Raji (cell line): ENCODE measurements around the gene TIAL1.

ENCODE experiments used
- POLR2A ChIP-seq: IDR thresholded peaks from 2 replicates; pipeline ENCODE4 v1.6.1; 2011; ENCODE audit warnings: low read depth, low read length, control low read depth; ENCODE audit not compliant: insufficient read depth

Gene TIAL1

DNA sequence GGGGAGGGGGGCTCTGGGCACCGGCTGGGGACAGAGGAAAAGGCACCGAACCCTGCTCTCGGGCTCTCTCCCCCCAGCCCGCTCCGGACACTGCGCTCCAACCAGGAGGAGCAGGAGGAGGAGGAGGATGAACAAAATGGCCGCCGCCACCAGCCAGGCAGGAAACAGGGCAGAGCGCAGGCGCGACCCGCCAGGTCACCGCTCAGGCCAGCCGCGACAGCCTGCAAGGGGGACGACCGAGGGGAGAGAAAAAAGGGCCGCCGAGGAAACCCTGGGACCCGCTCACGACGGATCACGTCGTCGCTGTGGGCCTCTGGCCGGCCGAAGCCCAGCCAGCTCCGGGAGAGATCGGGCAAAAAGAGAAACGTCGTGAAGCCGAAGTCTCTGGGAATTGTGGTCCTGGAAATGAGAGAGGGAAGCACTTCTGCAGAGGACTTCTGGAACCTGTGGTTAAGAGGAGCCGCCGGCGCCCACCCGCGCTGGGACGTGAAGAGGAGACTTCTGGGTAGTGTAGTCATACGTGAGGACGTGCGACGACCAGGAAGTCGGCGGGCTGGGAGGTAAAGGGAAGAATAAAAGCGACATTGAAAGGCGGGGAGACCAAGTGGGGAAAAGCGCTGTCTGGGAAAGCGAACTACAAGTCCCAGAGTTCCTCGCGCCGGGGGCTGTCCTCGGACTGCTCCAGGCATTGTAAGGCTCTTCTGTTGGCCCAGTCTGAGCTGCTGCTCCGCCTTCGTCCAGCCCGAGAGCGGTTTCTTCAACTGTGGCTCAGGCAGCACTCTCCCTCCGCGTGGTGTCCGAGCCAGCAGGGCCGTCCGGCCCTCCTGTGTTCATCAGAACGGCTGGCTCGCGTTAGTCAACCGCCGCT lies at the start of gene TIAL1:
TIAL1 (minus strand) TSS at position 428 of the 868 bp plus-strand sequence. CDS start 499 bp downstream, outside the sequence.
- TF ChIP-seq POLR2A = peak; percentile 98

GRCh38 chr10:119644994-119645393 lies 48.2 kb upstream of the TIAL1 start:
- TF ChIP-seq POLR2A = no peak

- no peak for TF ChIP-seq POLR2A
These were observed 47.5 kb upstream of the TIAL1 start for GRCh38 chr10:119644205-119644814.

- TF ChIP-seq POLR2A = no peak
These were observed 46.8 kb upstream of the TIAL1 start for GRCh38 chr10:119643306-119644204.

- TF ChIP-seq POLR2A = no peak
These were observed 45.9 kb upstream of the TIAL1 start for GRCh38 chr10:119642556-119643111.

GRCh38 chr10:119640875-119641526 lies 44.2 kb upstream of the TIAL1 start:
- no peak for TF ChIP-seq POLR2A

DNA sequence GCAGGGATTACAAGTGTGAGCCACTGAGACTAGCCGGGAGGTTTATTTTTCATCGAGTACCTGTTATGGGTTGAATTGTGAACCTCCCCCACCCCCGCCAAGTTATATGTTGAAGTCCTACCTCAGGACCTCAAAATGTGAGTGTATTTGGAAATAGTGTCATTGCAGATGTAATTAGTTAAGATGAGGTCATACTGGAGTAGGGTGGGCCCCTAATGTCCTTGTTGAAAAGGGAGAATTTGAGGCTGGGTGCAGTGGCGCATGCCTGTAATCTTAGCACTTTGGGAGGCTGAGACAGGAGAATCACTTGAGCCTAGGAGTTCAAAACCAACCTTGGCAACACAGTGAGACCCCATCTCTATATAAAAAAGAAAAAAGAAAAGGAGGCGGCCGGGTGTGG lies 43.6 kb upstream of the TIAL1 start:
- TF ChIP-seq POLR2A = no peak

DNA sequence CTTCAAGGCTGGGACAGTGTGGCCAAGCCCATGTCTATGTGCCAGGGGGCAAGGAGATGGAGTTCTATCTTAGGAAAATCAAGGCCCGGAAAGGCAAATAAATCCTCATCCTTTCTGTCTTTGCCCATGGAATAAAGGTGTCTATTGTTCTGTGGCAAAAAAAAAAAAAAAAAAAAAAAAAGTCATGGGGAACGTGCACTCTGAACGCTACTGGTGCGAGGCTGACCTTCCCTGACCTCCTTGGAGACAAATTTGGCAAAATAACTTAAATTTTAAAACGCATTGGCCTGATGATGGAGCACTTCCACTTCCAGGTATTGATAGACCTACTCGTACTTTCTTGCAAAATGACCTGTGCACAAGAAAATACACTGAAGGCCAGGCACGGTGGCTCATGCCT lies 42.2 kb upstream of the TIAL1 start:
- TF ChIP-seq POLR2A = no peak

DNA sequence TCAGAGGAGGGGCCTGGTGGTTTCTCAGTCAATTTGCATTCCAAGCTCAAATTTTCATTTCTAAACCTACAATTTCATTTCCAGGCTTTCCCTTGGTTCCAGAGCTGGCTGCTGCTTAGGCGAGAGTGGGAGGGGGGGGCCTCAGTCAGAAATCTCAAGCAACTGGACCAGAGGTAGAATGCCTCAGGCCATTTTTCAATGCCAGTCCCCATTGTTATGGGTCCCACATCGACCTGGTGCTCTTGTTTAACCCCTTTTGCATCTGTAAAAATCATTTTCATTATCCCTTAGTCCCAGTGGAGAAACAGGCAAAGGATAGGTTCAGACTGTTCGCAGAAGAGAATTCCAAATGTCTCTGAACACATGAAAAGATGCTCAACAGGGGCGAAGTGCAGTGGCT lies 40.9 kb upstream of the TIAL1 start:
- no peak for TF ChIP-seq POLR2A

DNA sequence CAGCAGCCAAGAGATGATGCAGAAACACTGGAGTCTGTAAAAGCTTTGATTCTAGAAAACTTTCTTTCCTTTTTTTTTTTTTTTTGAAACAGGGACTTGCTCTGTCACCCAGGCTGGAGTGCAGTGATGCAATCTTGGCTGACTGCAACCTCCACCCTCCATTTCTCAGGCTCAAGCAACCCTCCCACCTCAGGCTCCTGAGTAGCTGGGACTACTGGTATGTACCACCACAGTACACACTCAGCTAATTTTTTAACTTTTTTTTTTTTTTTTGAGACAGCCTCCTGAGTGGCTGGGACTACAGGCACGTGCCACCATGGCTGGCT lies 37.4 kb upstream of the TIAL1 start:
- no peak for TF ChIP-seq POLR2A

- TF ChIP-seq POLR2A = no peak
These were observed 36.9 kb upstream of the TIAL1 start for GRCh38 chr10:119633538-119634218.

GRCh38 chr10:119630300-119630699 lies 33.5 kb upstream of the TIAL1 start:
- no peak for TF ChIP-seq POLR2A

- TF ChIP-seq POLR2A = no peak
These were observed 29.0 kb upstream of the TIAL1 start for GRCh38 chr10:119625570-119626280.

DNA sequence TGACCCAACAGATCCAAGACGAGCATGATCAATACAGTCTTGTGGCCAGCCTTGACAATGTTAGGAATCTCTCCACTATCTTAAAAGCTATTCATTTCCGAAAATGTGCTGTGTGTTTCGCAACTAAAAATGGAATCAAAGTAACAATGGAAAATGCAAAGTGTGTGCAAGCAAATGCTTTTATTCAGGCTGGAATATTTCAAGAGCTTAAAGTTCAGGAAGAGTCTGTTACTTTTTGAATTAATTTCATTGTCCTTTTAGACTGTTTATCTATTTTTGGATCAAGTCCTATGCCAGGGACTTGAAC lies 24.3 kb upstream of the TIAL1 start:
- no peak for TF ChIP-seq POLR2A
